HG03280 (cell line): ENCODE data around the gene PTPN5.

Experiments used
- ATAC-seq: cut with Tn5 transposase; IDR thresholded peaks from one replicate; pipeline ENCODE4 v1.9.1; 2021; ENCODE audit warnings: mild to moderate bottlenecking, moderate library complexity; ENCODE audit not compliant: unreplicated experiment

Gene PTPN5

DNA sequence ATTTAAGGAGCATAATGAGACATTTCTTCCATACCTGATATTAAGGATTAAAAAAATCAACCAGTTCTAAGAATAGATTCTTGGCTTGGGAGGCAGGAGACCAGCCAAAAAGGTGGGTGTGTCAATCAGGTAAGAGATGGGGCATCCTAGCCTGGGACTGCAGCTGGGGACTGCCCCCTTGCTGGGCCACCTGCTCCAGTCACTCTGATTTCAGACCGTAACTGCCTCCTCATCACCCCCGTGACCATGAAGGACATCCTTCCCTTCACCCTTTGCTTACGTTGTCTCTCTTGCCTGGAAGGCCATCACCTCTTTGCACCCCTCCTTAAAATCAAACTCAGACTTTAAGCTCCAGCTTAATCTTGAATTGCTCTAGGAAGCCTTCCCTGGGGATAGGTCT lies 17.9 kb downstream of the PTPN5 start:
- ATAC-seq: no peak

DNA sequence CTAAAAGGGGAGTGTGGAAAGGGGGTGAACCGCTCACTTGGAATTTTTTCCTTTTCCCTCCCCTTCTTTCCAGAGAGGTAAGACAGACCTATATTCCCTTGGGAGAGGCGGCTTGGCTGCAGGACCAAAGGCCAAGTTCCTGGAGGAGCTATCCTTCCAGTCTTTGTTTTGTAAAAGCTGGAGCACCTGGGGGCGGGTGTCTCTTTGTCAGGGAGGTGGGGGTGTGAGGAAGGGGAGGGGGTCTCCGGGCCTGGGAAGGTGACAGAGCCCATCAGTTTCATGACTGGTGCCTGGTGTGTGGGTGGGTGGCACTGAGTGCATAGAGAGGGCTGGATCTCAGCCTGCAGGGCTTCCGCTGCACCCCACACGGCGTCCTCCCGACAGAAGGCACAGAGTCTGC lies 18.5 kb downstream of the PTPN5 start:
- ATAC-seq: no peak

DNA sequence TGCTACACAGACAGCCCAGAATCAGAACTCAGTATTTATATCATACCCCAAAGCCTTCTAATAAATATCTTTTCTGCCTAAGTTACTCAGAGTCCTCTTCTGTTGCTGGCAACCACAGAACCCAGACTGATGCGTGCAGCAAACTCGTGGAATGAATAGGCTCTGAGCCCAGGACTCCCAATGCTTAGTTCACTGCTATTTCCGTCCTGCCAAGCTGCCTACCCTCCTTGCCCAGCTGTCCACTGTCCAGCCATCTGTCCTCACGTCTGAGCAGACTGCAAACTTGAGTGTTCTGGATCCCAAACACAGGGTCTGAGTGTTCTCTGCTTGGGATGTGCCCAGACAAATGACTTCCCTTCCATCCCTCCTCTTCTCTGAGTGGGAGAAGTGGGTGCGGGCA lies 19.4 kb downstream of the PTPN5 start:
- no peak for ATAC-seq

DNA sequence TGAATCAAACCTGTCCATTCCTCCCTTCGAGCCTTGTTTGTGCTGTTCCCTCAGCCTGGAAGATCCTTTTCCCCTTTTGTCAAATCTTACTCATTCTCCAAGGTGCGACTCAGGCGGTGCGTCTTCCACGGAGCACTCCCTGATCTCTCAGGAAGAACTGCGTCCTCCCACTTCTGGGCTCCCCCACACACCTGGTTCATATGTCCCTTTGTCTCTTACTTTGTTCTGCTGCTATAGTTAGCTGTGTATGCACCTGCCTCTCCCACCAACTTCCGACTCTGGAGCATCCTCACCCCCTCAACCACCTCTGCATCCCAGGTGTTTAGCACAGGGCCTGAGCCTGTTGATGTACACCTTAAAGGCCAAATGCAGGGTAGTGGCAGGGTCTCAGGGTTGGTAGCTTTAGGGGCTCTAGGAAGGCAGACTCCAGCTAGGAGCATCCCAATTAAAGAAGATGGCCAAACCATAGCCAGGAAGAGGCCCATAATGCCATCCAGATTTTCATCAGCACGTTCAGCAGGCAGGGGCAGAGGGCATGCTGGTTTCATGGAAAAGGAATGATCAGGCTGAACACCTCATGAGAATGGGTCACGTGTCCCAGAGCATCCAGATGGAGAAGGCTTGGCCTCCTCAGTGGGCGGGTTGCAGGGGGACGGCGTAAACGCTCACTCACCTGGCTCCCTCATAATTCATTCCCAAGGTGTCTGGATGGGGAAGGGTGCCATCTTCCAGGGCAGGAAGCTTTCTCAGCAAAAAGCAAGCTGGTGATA lies 20.1 kb downstream of the PTPN5 start:
- no peak for ATAC-seq

DNA sequence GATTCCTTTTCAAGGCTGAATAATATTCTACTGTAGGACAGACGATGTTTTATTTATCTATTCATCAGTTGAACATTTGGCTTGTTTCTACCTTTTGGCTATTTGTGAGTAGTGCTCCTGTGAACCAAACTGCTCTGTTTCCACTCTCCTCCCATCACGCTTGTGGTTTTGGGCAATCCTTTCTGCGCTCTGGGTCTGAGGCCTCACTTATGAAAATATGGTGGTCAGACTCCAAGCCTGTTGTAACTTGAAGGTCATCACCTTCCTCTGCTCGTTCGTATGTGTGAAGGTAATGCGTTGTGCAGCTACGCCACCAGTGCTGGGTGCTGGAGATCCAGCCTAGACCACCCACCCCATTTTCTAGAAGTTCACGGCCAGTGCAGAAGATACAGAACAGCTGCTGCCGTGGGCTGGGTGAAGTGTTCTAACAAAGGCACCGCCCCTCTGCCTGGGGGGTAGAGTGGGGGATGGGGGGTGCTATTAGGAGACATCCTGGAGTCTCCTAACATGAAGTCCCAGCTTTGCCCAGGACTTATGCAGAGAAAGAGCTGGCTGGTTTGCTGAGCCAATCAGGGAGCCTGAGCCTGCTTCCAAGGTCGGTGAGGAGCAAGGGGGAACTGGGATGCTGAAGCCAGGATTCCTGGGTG lies 21.0 kb downstream of the PTPN5 start:
- ATAC-seq: no peak

DNA sequence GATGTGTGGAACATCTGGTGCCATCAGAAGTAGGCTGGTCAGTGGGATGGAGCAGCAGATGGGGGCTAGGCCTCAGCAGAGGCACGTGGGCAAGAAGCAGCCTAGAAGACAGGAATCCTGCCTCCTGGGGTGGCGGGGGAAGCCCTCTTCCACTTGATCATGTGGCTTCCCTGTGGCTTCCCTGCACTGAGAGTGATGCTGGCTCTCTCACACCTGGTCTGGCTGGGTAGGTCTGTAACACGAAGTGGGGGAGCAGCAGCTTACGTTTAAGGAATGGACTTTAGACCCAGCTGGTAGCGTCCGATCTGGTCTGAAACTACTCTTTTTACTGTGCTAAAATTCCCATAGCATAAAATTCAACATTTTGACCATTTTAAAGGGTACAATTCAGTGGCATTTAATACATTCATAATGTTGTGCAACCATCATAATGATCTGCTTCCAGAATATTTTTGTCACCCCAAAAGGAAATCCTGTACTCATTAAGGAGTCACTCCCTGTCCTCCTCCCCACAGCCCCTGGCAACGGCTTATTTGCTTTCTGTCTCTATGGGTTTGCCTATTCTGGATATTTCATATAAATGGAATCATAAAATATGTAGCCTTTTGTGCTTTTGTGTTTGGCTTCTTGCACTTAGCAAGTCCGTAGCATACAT lies 21.7 kb downstream of the PTPN5 start:
- ATAC-seq: peak; percentile 41

DNA sequence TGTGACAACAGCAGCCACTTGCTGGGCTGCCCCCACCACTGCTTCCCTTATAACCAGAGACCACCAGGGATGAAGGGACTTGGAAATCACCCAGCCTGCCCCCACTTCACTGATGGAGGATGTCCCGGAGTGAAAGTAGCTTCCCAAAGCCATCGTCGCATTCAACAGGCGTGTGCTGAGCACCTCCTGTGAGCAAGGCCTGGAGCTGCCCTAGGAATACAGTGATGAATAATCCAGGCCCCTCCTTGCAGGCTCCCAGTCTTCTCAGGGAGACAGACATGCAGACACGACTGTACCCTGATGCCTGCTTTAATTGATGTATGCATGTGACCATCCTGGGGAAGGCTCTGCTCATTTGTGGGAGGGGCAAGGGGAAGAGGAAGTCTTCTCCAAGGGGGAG lies 22.6 kb downstream of the PTPN5 start:
- ATAC-seq: no peak

DNA sequence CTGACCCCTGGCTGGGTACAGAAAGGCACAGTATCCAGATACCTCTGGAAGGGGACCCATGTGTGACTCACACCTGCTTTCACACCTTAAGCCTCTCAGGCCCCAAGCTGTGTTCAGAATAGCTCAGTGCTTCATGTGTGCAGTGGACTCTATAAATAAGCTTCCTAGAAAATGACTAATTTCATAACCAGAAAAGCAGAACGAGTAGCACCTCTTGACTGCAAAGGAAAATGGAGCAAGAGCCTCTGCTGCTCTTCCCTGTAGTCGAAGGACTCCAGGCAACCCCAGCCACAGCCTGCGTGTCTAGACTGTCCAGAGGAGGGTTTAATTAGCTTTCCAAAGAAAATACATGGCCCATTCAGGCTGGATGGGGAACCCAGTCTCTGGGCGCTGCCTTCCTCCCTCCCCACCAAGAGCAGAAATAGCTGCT lies 23.1 kb downstream of the PTPN5 start:
- peak; percentile 82 for ATAC-seq

DNA sequence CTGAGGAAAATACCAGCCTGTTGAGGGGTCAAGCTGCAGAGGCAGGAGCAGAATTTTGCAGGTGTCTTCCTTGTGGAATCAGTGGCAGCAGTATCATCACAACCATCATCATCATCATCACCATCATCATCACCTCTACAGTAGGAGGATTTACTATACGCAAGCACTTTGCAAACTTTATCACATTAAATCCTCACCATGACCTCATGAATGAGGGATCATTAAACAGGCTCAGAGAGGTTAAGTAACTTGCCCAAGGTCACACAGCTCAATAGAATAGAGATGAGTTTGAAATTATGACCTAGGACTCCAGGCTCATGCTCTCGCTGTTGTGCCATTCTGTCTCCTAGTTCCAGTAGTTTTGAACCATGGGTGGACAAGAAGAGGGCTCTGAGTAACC lies 25.6 kb downstream of the PTPN5 start:
- ATAC-seq: no peak

DNA sequence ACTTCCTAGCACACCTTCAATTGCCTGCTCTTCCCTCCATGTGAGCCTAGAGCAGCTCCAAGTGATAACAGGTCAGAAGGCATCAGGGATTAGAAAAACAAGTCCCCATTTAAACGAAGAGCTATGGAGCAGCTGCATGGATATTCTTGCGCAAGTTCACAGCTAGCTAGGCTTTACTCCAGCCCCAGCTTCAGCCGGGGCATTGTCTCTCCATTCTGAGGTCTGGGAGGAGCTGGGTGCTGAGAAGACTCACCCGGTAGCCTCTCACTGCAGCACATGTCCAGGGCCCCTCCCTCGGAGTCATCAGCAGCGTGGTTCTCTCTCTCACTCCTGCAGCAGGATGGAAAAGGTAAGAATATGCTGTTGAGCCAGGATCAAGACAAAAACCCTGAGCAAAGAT lies 26.0 kb downstream of the PTPN5 start:
- ATAC-seq: no peak

DNA sequence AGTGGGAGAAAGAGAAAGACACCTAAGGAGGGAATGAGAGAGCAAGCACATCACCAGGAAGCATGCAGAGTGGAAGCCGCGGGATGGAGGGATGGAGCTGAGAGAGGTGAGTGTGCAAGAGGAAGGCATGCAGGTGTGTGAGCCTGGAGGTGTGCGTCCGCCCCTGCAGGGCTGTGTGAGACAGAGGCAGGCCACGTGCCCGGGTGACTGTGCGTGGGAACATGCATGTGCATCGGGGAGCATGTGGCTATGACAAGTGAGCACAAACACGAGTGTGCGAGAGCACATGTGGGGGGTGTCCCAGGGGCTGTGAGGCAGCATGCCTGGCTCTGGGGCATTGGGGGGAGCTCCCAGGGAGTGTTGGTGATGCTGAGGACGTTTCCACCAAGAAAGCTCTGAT lies 29.9 kb downstream of the PTPN5 start:
- no peak for ATAC-seq

DNA sequence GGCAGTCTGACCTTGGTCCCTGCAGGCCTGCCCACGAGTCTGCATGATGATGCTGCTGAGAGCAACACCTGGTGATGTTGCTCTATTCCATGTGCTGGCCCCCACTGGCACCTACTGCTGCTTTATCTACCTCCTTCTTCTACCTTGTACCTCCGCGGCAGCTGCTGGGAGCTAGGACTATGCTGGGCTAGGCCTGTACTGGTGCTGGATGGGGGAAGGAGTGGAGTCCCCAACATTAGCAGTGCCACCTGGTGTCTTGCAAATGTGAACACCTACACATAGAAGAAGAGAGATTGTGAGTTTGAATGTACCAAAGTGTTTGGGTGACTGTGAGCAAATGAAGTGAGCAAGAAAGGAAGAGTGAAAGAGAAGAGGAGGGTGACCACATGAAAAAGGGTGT lies 30.5 kb downstream of the PTPN5 start:
- no peak for ATAC-seq

DNA sequence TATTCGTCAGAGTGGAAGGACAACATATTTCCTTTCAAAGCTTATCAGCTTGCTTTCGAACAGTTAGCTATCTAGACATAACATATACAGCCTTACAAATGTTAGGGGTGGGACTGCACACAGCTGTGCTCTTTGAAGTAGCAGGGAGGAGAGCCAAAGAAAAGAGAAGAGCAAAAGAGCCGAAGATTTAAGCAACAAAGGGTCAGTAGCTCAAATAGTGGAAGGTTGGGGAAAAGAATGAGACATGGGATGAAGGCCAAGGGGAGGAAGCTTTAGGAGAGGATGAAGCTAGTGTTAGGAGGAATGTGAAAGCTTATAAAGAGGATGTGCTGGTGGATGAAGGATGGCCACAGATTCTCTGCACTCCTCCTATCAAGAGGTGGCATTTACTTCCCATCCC lies 33.8 kb downstream of the PTPN5 start:
- no peak for ATAC-seq

DNA sequence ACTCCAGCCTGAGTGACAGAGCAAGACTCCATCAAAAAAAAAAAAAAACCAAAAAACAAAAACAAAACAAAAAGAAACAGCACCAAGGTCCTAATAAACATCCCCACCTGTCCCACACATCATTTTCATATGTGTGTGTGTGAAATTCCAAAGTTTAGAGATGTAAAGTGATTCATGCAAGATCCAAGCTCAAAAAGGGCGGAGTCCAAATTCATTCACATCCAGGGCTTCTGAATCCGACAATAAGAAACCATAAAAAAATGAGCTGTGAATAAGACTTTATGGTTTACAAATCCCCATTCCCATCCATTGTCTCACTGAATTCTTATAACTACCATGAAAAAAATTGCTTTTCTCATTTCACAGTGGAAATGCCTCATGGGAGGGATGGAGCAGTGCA lies 34.7 kb downstream of the PTPN5 start:
- ATAC-seq: no peak

DNA sequence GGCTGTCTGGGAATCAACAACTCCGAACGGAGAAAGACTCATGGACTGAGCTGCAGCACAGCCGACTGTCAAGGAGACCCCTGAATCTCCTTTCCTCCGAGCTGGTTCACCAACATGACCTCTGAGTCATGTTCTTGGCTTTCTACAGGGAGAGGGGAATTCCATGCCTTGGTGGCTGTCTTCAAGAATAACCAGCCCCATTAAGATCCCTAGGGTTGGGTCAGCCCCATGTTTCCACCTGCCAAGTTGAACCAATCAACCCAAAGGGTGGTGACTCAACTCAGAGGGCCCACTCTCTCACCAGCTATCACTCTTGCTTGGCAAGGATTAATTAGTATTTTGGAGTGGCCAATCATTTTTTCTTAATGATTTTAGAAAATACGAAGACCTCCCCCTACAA lies 37.3 kb downstream of the PTPN5 start:
- ATAC-seq: no peak

DNA sequence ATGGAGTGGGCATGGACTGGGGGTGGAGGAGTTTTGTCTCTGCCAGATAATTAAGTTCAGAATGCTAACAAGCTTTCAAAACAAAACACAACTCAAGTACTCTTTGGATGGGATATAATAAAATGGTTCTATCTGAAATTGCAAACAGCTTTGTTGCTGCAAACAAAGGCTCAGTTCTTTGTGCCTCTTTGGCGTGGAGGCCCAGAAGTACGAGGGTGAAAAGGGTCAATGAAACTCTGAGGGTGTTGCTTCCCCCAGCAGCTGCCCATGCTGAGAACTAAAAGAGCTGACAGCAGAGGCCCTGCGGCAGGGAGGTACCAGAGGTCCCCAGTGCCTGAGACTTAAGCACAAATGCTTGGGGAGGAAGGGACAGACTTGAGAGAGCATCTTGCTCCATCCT lies 39.1 kb downstream of the PTPN5 start:
- no peak for ATAC-seq

DNA sequence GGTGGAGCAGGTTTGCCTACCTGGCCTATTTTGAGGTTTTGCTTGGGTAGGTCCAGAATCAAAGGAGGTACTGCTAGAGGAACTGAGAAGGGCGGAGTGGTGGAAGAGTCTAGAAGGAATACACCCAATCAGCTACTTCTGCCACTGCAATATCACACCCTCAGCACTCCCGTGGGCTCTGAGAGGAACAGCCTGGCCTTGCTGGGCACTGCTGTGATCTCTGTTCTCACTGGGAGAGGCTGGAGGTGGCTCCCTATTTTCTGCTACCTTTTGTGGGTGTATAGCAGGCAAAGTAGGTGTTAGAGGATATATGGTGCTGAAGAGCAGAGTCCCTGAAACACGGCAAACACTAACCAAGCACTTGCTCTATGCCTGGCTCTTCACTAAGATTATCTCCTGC lies 40.7 kb downstream of the PTPN5 start:
- no peak for ATAC-seq

DNA sequence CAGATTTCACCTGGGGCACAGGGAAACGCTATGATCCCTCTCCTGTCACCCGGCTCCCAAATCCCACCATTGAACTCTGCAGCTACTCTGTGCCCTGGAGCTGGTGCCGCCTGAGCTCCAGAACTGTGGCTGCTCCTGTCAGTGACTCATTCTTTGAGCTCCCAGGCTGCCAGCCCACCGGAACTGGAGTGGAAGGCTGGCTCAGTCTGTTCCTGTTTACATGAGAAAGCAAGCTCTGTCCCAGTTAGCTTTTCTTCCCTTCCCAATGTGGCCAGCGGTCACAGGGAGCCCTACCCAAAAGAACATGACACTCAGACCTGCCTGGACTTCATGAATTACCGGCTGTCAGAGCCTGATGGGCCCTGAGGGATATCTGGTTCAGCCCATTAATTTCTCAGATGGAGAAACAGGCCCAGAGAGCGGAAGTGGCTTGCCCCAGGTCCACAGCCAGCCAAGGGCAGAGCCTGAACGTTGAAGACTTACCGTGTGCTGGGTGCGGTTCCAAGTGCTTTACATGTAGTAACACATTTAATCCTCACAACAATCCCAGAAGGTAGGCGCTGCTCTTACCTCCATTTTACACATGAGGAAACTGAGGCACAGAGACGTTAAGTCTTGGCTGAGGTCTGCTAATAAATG lies 41.8 kb downstream of the PTPN5 start:
- no peak for ATAC-seq

DNA sequence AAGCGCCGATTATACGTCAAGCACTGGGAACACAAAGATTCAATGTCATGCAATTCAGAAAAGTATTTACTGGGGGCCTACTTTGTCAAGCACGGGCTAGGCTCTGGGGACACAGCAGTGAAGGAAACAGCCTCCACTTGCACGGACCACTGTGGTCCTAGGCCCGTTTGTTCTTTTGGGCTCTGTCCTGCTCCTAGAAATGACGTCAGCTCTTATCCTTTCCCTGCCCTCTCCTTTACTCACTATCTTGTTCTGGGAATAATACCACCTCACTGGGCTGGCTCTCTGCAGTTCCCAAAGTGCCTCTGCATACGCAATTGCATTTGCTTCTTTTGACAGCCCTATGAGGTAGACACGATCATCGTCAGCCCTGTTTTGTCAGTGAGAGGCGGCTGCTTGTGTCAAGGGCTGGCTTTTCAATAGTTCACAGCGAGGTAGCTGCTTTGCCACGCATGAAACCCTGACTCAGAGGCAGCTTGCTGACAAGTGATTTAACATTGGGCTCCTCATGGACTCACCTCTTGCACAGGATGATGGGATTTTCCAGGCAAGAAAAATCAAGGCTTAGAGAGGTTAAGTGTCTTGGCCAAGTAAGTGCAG lies 42.7 kb downstream of the PTPN5 start:
- ATAC-seq: no peak

DNA sequence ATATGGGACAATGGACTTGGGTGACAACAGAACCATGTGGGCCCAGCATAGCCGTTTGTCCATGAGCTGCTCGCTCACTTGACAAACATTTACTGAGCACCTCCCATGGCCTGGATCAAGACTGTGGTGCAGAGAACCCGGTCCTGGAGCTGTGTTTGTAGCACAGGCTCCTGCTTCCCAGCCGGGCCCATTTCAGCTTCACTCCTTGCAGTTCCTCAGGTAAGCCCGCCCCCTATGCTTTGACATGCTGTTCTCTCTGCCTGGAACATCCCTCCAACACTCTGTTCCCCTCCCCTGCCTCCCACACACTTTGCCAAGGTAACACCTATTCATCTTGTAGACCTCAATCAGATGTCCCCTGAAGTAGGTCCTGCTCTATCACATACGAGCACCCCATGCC lies 46.3 kb downstream of the PTPN5 start:
- no peak for ATAC-seq

DNA sequence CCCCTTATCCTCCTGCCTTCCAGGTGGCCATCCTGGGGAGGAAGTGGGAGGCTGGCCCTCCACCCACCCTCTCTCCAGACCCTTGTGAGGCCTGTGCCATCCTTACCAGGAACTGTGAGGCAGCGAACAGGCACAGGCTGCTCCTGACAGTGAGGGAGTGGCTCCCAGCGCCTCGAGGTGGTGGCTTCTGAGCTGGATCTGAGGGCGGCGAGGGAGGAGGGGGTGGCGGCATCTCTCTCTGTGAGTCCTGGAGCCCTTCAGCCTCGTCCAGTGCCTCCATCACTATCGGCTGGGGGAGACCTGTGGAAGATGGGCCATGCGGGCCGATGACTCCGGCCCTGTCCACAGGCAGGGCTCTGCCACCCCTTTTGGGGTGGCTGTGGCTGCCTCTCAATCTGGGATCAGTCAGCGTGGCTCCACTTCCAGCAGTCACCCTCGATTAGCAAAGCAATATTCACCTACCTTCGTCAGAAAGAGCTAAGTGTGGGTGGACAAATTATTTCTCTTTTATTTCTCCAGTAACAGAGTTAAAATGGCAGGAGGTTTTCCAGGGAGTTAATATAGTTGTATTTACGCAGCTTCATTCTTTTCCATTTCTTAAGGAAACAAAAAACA lies 47.6 kb downstream of the PTPN5 start:
- no peak for ATAC-seq
